ENCODE measurements around the gene TNP2. TPM values are rescaled to one million over a fixed set of nuclear protein-coding genes. Genes with fewer than 3 reads are reported as not detected.

TNP2 gene
- total RNA-seq, 1 experiment from 2014 or later = not detected

GRCh38 chr16:11236461-11237254 lies 32.5 kb downstream of the TNP2 start:
- no peak overlapping the region for H3K4me3 ChIP-seq (ENCODE audit: low read depth in 2 of 2, low read length in 2 of 2)
- no peaks in the 10 kb centered on the region for H3K27me3 ChIP-seq (ENCODE audit: control insufficient read depth, insufficient read depth, low read length)
- H3K27ac ChIP-seq (ENCODE audit: low read length) = no peak overlapping the region
- no peak for ATAC-seq
- intact Hi-C loops (cut with micrococcal nuclease; ENCODE audit: unreplicated experiment) (no loop called here), in situ Hi-C loops (cut with HindIII; ENCODE audit: low pct_unique_long_range_greater_than_20kb, low sequenced_read_pairs) (no loop called here)
- no peaks in the 10 kb centered on the region for H3K9me3 ChIP-seq (ENCODE audit: control insufficient read depth, insufficient read depth, low read depth, low read length)
- H3K36me3 ChIP-seq (ENCODE audit: control insufficient read depth, insufficient read depth, low read length) = no peaks in the 10 kb centered on the region
- BruUV-seq (replicated peaks) = no TSS peak
- H3K4me1 ChIP-seq (ENCODE audit: control insufficient read depth, insufficient read depth, low read length) = no peaks in the 10 kb centered on the region
- CTCF ChIA-PET = no interaction called here
- no peak for TF ChIP-seq TCF7L2 (IDR thresholded peaks at IDR 0.05; ENCODE audit: low read depth, low read length)
- no peak for TF ChIP-seq REST (IDR thresholded peaks at IDR 0.05; ENCODE audit: insufficient read depth in 1 of 2, low read depth in 2 of 2, low read length in 1 of 2)
- no peak for TF ChIP-seq POLR2AphosphoS5 (IDR thresholded peaks at IDR 0.05; ENCODE audit: low read depth, low read length)
- TF ChIP-seq SIN3A (IDR thresholded peaks at IDR 0.05; ENCODE audit: borderline replicate concordance, insufficient read depth, low read depth, low read length) = no peak
- TF ChIP-seq CTCF (IDR thresholded peaks at IDR 0.05) = no peak
- POLR2A ChIA-PET = no interaction called here
- no peak for DNase-seq (ENCODE audit: low read depth, low spot score)

GRCh38 chr16:11235703-11235991 lies 33.5 kb downstream of the TNP2 start:
- H3K27me3 ChIP-seq (ENCODE audit: control insufficient read depth, insufficient read depth, low read length) = no peaks in the 10 kb centered on the region
- H3K27ac ChIP-seq (ENCODE audit: low read length) = no peak overlapping the region
- H3K36me3 ChIP-seq (ENCODE audit: control insufficient read depth, insufficient read depth, low read length) = no peaks in the 10 kb centered on the region
- intact Hi-C loops (cut with micrococcal nuclease; ENCODE audit: unreplicated experiment) (no loop called here), in situ Hi-C loops (cut with HindIII; ENCODE audit: low pct_unique_long_range_greater_than_20kb, low sequenced_read_pairs) (no loop called here)
- CTCF ChIA-PET = no interaction called here
- DNase-seq (ENCODE audit: low read depth, low spot score) = no peak
- no peaks in the 10 kb centered on the region for H3K9me3 ChIP-seq (ENCODE audit: control insufficient read depth, insufficient read depth, low read depth, low read length)
- H3K4me1 ChIP-seq (ENCODE audit: control insufficient read depth, insufficient read depth, low read length) = no peaks in the 10 kb centered on the region
- ATAC-seq = no peak
- TF ChIP-seq REST (IDR thresholded peaks at IDR 0.05; ENCODE audit: insufficient read depth in 1 of 2, low read depth in 2 of 2, low read length in 1 of 2) (no peak), TCF7L2 (IDR thresholded peaks at IDR 0.05; ENCODE audit: low read depth, low read length) (no peak), POLR2AphosphoS5 (IDR thresholded peaks at IDR 0.05; ENCODE audit: low read depth, low read length) (no peak), CTCF (IDR thresholded peaks at IDR 0.05) (no peak), SIN3A (IDR thresholded peaks at IDR 0.05; ENCODE audit: borderline replicate concordance, insufficient read depth, low read depth, low read length) (no peak)
- no TSS peak for BruUV-seq (replicated peaks)
- POLR2A ChIA-PET = interaction anchor here (1.0 kb wide), 1 partner anchor 21 kb away, joined by 3 read pairs; no protein-coding TSS in a partner anchor
- H3K4me3 ChIP-seq (ENCODE audit: low read depth in 2 of 2, low read length in 2 of 2) = no peak overlapping the region

All from Panc1 (cell line).